A673 (cell line): Measurements from ENCODE around the gene GSG1L2. TPM values are rescaled to one million over a fixed set of nuclear protein-coding genes. Genes with fewer than 3 reads are reported as not detected.

ENCODE experiments used
- BruUV-seq: library from RNA; stranded (reverse); fragments of 400-500 nt; replicated peaks from 2 replicates; lab custom pipeline; 2021; lab: Mats Ljungman, UMichigan
- CTCF ChIA-PET: fragments of 300-600 bp; sonication (Branson Sonifier 250); formaldehyde crosslinking; loops from one replicate; lab custom pipeline; 2022; ENCODE audit warnings: antibody characterized with exemption; lab: Charles Lee
- POLR2A ChIA-PET: fragments of 300-600 bp; sonication (Branson Sonifier 250); formaldehyde crosslinking; loops from one replicate; lab custom pipeline; 2022; ENCODE audit warnings: antibody characterized with exemption; ENCODE audit not compliant: low non-redundant PET; lab: Charles Lee
- DNase-seq: peaks from one replicate; pipeline ENCODE4 v3.0.0-alpha.2; 2015; ENCODE audit warnings: low spot score
- H3K27ac ChIP-seq: fragments of 200-600 bp; sonication (generic); 2 replicates; pipeline ENCODE4 v1.5.1; 2016; ENCODE audit warnings: mixed run types, low read depth, mild to moderate bottlenecking, mixed read lengths, antibody characterized with exemption, low read length; ENCODE audit not compliant: poor library complexity, severe bottlenecking
- H3K27me3 ChIP-seq: fragments of 200-600 bp; sonication (generic); replicated peaks from 2 replicates; pipeline ENCODE4 v1.6.1; 2017; ENCODE audit warnings: mixed run types, low read depth, mild to moderate bottlenecking, mixed read lengths, antibody characterized with exemption, low read length; ENCODE audit not compliant: insufficient read depth, poor library complexity
- H3K36me3 ChIP-seq: fragments of 200-600 bp; sonication (generic); 2 replicates; pipeline ENCODE4 v1.6.1; 2016; ENCODE audit warnings: mixed run types, mild to moderate bottlenecking, mixed read lengths, antibody characterized with exemption, low read length; ENCODE audit not compliant: insufficient read depth, poor library complexity, severe bottlenecking
- H3K4me1 ChIP-seq: fragments of 200-600 bp; sonication (generic); 2 replicates; pipeline ENCODE4 v1.6.1; 2017; ENCODE audit warnings: mixed run types, mild to moderate bottlenecking, mixed read lengths, antibody characterized with exemption, low read length; ENCODE audit not compliant: insufficient read depth, poor library complexity, severe bottlenecking
- H3K4me3 ChIP-seq: fragments of 200-600 bp; sonication (generic); 2 replicates; pipeline ENCODE4 v1.5.1; 2016; ENCODE audit warnings: low read depth, mixed run types, mild to moderate bottlenecking, mixed read lengths, low read length; ENCODE audit not compliant: poor library complexity, severe bottlenecking
- H3K9me3 ChIP-seq: fragments of 200-600 bp; sonication (generic); 2 replicates; pipeline ENCODE4 v1.6.1; 2016; ENCODE audit warnings: mixed run types, low read depth, mild to moderate bottlenecking, mixed read lengths, antibody characterized with exemption, low read length; ENCODE audit not compliant: poor library complexity, severe bottlenecking
- EZH2 ChIP-seq: fragments of 200-600 bp; sonication (generic); IDR thresholded peaks from 2 replicates; pipeline ENCODE4 v1.6.1; 2017; ENCODE audit warnings: borderline replicate concordance, low read depth, mild to moderate bottlenecking, mixed read lengths, antibody characterized with exemption, low read length; ENCODE audit not compliant: poor library complexity, severe bottlenecking
- intact Hi-C: fragments of 100-400 bp; cut with micrococcal nuclease; formaldehyde crosslinking; loops from one replicate; pipeline ENCODE4 v1.10.0; 2022; ENCODE audit not compliant: unreplicated experiment
- total RNA-seq: library from RNA; stranded (reverse); gene quantifications from 2 replicates; pipeline ENCODE4 v1.2.3, GENCODE V29; 2021
- TF ChIP-seq, protein P1 (sequence below): fragments of 300-800, 200-600 bp; sonication (generic); conservative IDR thresholded peaks from 2 replicates; pipeline ENCODE4 v1.5.1; 2017; ENCODE audit warnings: low read depth, mild to moderate bottlenecking, antibody characterized with exemption, low read length, moderate library complexity, mixed read lengths

GSG1L2 gene
- total RNA-seq, 1 experiment from 2014 or later, result not detected

DNA sequence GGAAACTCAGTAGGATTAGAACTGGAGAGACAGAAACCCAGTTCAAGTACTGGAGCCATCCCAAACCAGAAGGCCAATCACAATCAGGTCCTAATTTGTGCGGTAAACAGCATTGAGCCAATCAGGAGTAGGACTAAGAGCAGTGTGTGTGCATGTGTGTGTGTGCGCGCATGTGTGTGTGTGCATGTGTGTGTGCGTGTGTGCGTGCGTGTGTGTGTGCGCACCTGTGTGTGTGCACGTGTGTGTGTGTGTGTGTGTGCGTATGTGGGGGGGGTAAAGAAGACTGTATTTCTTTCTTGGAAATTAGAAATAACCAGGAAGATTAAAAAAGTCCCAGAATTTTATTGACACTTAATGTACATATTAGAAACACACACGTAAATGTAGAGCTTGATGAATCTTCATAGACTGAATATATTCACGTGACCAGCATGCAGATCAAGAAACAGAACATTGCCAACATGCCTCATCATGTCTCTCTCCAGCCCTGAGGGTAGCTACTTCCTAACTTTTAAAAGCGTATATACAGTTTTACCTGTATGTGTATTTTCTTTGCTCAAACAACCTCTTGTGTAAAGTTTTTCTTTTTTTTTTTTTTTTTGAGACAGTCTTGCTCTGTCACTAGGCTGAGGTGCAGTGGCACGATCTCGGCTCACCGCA is 29.6 kb downstream of the GSG1L2 start:
- Histone ChIP-seq H3K27me3 (peaks cover 2% of the 10 kb centered on the region), H3K4me3 (no peak overlapping the region), H3K27ac (no peak overlapping the region), H3K4me1 (no peaks in the 10 kb centered on the region), H3K9me3 (no peaks in the 10 kb centered on the region), H3K36me3 (no peaks in the 10 kb centered on the region)
- ChIA-PET POLR2A (no interaction called here), CTCF (no interaction called here)
- intact Hi-C loops, result no loop called here
- no peak for DNase-seq
- no peak for TF ChIP-seq EZH2
- TF ChIP-seq, protein P1, sequence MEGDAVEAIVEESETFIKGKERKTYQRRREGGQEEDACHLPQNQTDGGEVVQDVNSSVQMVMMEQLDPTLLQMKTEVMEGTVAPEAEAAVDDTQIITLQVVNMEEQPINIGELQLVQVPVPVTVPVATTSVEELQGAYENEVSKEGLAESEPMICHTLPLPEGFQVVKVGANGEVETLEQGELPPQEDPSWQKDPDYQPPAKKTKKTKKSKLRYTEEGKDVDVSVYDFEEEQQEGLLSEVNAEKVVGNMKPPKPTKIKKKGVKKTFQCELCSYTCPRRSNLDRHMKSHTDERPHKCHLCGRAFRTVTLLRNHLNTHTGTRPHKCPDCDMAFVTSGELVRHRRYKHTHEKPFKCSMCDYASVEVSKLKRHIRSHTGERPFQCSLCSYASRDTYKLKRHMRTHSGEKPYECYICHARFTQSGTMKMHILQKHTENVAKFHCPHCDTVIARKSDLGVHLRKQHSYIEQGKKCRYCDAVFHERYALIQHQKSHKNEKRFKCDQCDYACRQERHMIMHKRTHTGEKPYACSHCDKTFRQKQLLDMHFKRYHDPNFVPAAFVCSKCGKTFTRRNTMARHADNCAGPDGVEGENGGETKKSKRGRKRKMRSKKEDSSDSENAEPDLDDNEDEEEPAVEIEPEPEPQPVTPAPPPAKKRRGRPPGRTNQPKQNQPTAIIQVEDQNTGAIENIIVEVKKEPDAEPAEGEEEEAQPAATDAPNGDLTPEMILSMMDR, result no peak
- no TSS peak for BruUV-seq

DNA sequence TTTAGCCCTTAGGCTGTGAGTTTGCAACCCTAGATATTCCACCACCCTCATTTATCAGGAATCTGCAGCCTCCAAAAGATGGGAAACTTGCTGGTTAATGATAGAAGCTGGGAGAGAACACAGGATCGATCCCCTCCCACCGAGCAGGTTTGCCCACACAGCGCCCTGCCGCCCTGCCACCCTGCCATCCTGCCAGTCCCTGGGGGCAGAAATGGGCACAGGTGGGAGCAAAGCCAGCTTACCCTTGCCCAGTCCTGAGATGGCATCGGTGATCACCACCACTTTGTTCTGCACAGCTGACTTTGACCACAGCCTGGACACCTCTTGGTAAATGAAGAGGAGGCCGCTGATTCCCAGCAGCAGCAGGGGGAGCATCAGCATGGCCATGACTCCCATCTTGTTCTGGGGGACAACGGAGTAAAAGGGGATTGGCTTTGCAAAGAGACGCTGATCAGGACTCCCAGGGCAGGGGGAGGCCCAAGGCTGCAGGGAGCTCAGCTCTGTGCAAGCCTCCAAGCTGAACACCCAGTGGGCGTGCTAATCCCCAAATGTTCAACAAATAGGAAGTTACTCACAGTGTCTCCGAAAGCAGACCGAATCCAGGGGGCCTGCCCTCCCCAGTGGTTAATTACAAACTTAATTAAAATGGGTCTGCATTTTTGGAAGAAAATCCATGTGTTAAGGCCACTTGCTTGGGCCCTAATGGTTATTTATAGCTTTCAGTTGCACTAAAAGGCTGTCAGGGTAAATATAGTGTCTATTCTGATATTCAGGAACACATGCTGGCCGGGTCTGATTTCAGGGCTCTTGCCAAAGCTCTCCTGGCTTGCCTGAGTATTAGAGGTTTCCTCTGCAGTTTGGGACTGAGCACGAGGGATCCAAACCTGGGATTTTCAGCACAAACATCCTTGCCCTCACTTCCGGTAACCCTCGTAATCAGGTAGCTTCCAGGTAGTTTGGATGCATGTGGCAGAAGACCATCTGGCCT is 30.7 kb downstream of the GSG1L2 start, which contains the start of gene DHRS7C:
Gene DHRS7C (minus strand): TSS at position 704 of the 988 bp plus-strand sequence. CDS start 308 bp downstream, at position 396.
- H3K27me3 ChIP-seq, result no peaks in the 10 kb centered on the region
- H3K27ac ChIP-seq, result no peak within 1 kb of the TSS
- H3K36me3 ChIP-seq, result no peaks in the 10 kb centered on the region
- no peaks in the 10 kb centered on the region for H3K4me1 ChIP-seq
- TF ChIP-seq, protein P1, result no peak
- TF ChIP-seq EZH2, result no peak
- intact Hi-C loops, result no loop called here
- DNase-seq, result no peak
- H3K4me3 ChIP-seq, result no peak within 1 kb of the TSS
- no TSS peak for BruUV-seq
- POLR2A ChIA-PET, result no interaction called here
- CTCF ChIA-PET, result no interaction called here
- no peaks in the 10 kb centered on the region for H3K9me3 ChIP-seq

DNA sequence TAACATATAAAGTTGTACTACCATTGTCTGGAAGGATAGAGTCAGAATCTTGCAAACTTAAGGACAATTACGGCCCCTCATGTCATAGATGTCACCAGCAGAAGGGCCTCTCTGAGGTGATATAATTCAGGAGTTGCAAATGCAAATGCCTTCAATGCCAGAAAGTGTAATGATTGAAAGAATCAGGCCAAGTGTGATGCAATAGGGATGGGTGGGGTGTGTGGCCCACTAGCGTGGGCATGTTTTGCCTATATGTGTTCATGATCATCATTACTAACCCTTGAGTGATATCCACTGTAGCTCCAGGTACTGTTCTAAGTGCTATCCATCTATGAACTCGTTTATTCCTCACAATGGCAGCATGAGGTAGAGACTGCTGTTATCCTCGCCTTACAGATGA is 31.6 kb downstream of the GSG1L2 start:
- intact Hi-C loops, result no loop called here
- CTCF ChIA-PET, result no interaction called here

More for the DNA sequence above, 31.6 kb downstream of the GSG1L2 start:
- Histone ChIP-seq H3K4me1 (no peaks in the 10 kb centered on the region), H3K4me3 (no peak overlapping the region), H3K27ac (no peak overlapping the region), H3K27me3 (no peaks in the 10 kb centered on the region), H3K9me3 (no peaks in the 10 kb centered on the region), H3K36me3 (no peaks in the 10 kb centered on the region)
- no peak for DNase-seq
- TF ChIP-seq EZH2, result no peak
- TF ChIP-seq, protein P1, result no peak
- no TSS peak for BruUV-seq
- POLR2A ChIA-PET, result no interaction called here
